Liver (tissue), 9 donors: ENCODE results near the gene FAM83D. TPM values are rescaled to one million over a fixed set of nuclear protein-coding genes. Genes with fewer than 3 reads are reported as not detected.

ENCODE experiments used
- DNase-seq: peaks from one replicate; pipeline ENCODE4 v3.0.0-alpha.2; 2017; ENCODE audit warnings: low spot score
- H3K27ac ChIP-seq, 2 donors: one replicate each; pipeline ENCODE4 v1.7.0; 2013; ENCODE audit warnings: inconsistent platforms in 2 of 2, low read length in 2 of 2, control low read depth in 1 of 2, low read depth in 1 of 2, mild to moderate bottlenecking in 1 of 2
- H3K27me3 ChIP-seq, 4 donors: one replicate each; pipeline versions ENCODE4 v1.6.1 to v1.7.0; 2013; ENCODE audit warnings: low read length in 3 of 4, inconsistent platforms in 1 of 4, mild to moderate bottlenecking in 1 of 4, moderate library complexity in 1 of 4; ENCODE audit not compliant: control insufficient read depth in 4 of 4, insufficient read depth in 4 of 4
- H3K36me3 ChIP-seq, 4 donors: one replicate each; pipeline versions ENCODE4 v1.6.1 to v1.7.0; 2013; ENCODE audit warnings: low read length in 3 of 4, mild to moderate bottlenecking in 3 of 4, low read depth in 1 of 4, moderate library complexity in 1 of 4; ENCODE audit not compliant: control insufficient read depth in 4 of 4, insufficient read depth in 3 of 4
- H3K4me1 ChIP-seq, 4 donors: one replicate each; pipeline versions ENCODE4 v1.6.1 to v1.7.0; 2013; ENCODE audit warnings: low read length in 3 of 4, mild to moderate bottlenecking in 3 of 4, moderate library complexity in 1 of 4; ENCODE audit not compliant: control insufficient read depth in 4 of 4, insufficient read depth in 4 of 4
- H3K4me3 ChIP-seq, 3 donors: one replicate each; pipeline versions ENCODE4 v1.6.1 to v1.7.0; 2013; ENCODE audit warnings: low read length in 3 of 3, control low read depth in 1 of 3, low read depth in 1 of 3, mild to moderate bottlenecking in 1 of 3
- H3K9ac ChIP-seq, 2 donors: one replicate each; pipeline ENCODE4 v1.7.0; 2013; ENCODE audit warnings: low read length in 2 of 2, mild to moderate bottlenecking in 2 of 2, moderate library complexity in 2 of 2, control low read depth in 1 of 2, low read depth in 1 of 2
- H3K9me3 ChIP-seq, 4 donors: one replicate each; pipeline versions ENCODE4 v1.6.1 to v1.7.0; 2013; ENCODE audit warnings: low read length in 3 of 4; ENCODE audit not compliant: control insufficient read depth in 4 of 4
- EGR1 ChIP-seq, 2 donors: IDR thresholded peaks; 2 replicates each; pipeline ENCODE4 v1.6.1; 2016 to 2018; ENCODE audit warnings: antibody characterized with exemption in 2 of 2, low read depth in 2 of 2
- FOXA1 ChIP-seq: IDR thresholded peaks from 2 replicates; pipeline ENCODE4 v1.6.1; 2016; ENCODE audit warnings: antibody characterized with exemption
- FOXA2 ChIP-seq: IDR thresholded peaks from 2 replicates; pipeline ENCODE4 v1.6.1; 2016; ENCODE audit warnings: antibody characterized with exemption
- GABPA ChIP-seq, 2 donors: IDR thresholded peaks in 1 of 2; conservative IDR thresholded peaks in 1 of 2; 2 replicates each; pipeline ENCODE4 v1.6.1; 2016; ENCODE audit warnings: antibody characterized with exemption in 2 of 2, mild to moderate bottlenecking in 1 of 2, moderate library complexity in 1 of 2
- HNF4A ChIP-seq, 2 donors: conservative IDR thresholded peaks; 2 replicates each; pipeline ENCODE4 v1.6.1; 2016; ENCODE audit warnings: antibody characterized with exemption in 2 of 2, mild to moderate bottlenecking in 2 of 2
- HNF4G ChIP-seq: IDR thresholded peaks from 2 replicates; pipeline ENCODE4 v1.6.1; 2016; ENCODE audit warnings: antibody characterized with exemption
- JUND ChIP-seq, 2 donors: IDR thresholded peaks; 2 replicates each; pipeline ENCODE4 v1.6.1; 2016; ENCODE audit warnings: antibody characterized with exemption in 2 of 2
- NR2F2 ChIP-seq: IDR thresholded peaks from 2 replicates; pipeline ENCODE4 v1.6.1; 2016; ENCODE audit warnings: antibody characterized with exemption
- RAD21 ChIP-seq, 2 donors: IDR thresholded peaks; 2 replicates each; pipeline ENCODE4 v1.6.1; 2016; ENCODE audit warnings: antibody characterized with exemption in 2 of 2, mild to moderate bottlenecking in 2 of 2
- RXRA ChIP-seq, 2 donors: IDR thresholded peaks; 2 replicates each; pipeline ENCODE4 v1.6.1; 2017 to 2018; ENCODE audit warnings: antibody characterized with exemption in 2 of 2, mild to moderate bottlenecking in 1 of 2
- SP1 ChIP-seq: IDR thresholded peaks from 2 replicates; pipeline ENCODE4 v1.6.1; 2018; ENCODE audit warnings: antibody characterized with exemption, mild to moderate bottlenecking
- TAF1 ChIP-seq: conservative IDR thresholded peaks from 2 replicates; pipeline ENCODE4 v1.6.1; 2016; ENCODE audit warnings: antibody characterized with exemption, mild to moderate bottlenecking
- YY1 ChIP-seq: IDR thresholded peaks from 2 replicates; pipeline ENCODE4 v1.6.1; 2016; ENCODE audit warnings: antibody characterized with exemption, mild to moderate bottlenecking
- WGBS: extraction: QIAGEN DNeasy Blood & Tissue Kit; methylation state at CpG from one replicate; pipeline ENCODE4 v1.1.7; 2013; 5-methylcytosine and 5-hydroxymethylcytosine counted together
- polyA plus RNA-seq, 2 donors: library from polyadenylated mRNA; stranded (reverse) in 1 of 2; unstranded in 1 of 2; fragments of 200-250 nt in 1 of 2; fragments of >200 nt in 1 of 2; fragmentation: Nextera tagmentation in 1 of 2; extraction: Ambion mirVana in 1 of 2; gene quantifications; one replicate each; pipeline versions ENCODE4 v1.2.1 to v1.2.3, GENCODE V29; 2013 to 2015
- total RNA-seq, 2 donors: library from RNA; depleted of rRNA; stranded (reverse); fragments of >200 nt; gene quantifications; one replicate each; pipeline ENCODE4 v1.2.3, GENCODE V29; 2014
- TF ChIP-seq, protein P1 (sequence below): IDR thresholded peaks from 2 replicates; pipeline ENCODE4 v1.6.1; 2016; ENCODE audit warnings: antibody characterized with exemption
- TF ChIP-seq, protein P2 (sequence below): IDR thresholded peaks from 2 replicates; pipeline ENCODE4 v1.6.1; 2016; ENCODE audit warnings: antibody characterized with exemption
- TF ChIP-seq, protein P3 (sequence below): IDR thresholded peaks from 2 replicates; pipeline ENCODE4 v1.6.1; 2016; ENCODE audit warnings: antibody characterized with exemption, mild to moderate bottlenecking
- TF ChIP-seq, protein P4 (sequence below): IDR thresholded peaks from 2 replicates; pipeline ENCODE4 v1.6.1; 2016; ENCODE audit warnings: antibody characterized with exemption
- TF ChIP-seq, protein P5 (sequence below): fragments of 150-350 bp; IDR thresholded peaks from 2 replicates; pipeline ENCODE4 v1.5.1; 2017; ENCODE audit warnings: improper control_type of control experiment, low read depth, low read length; ENCODE audit not compliant: missing input control
- donor health status: healthy.
- donor health status: healthy.
- donor health status: healthy.
- donor health status: healthy.
- donor health status: healthy.

Gene FAM83D
- total and polyA plus RNA-seq, 4 donors: 1.1 to 28.2 (median 2.7) TPM

DNA sequence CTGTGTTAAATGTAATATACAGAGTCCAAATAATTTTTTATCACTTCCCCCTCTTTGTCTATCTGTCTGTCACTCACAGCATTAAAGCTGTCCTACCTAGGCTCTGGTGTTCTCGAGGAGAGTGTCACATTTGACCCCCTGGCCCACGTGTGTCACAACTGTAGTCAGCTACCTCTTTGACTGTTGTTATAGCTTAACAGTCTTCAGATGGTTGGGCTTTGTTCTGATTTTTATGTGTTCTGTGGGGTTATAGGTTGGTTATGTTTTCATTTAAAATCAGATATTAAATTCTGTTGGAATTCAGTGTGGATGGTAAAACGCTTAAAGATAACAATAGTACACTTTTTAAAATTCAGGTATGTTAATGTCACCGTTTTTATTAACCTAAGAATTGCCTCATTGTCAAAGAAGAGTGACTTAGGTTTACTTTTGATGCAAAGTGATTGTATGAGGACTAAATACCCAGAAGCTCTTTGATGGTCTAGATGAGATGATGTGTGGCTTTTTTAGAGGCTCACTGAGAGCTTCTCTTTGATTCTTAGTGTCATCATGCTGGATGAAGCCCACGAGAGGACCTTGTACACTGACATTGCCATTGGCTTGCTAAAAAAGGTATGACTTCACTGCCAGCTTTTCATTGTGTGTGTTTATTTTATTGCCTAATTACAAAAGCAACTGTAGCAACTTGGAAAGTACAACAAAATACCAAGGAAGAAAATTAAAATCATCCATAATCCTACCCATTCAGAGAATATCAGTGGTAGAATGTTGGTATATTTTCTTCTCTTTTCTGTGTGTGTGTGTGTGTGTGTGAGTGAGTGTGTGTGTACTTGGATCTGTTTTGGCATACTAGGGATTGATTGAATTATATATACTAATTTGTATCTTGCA is 65.8 kb downstream of the FAM83D start:
- H3K27ac ChIP-seq: no peak overlapping the region
- H3K27me3 ChIP-seq: no peaks in the 10 kb centered on the region
- peaks cover 0 to 2% (median 0%) of the 10 kb centered on the region in 4 donors for H3K4me1 ChIP-seq
- H3K9ac ChIP-seq: no peak overlapping the region
- 63% methylated on average over 5 of the region's 5 CpGs for WGBS
- TF ChIP-seq HNF4A (conservative IDR thresholded peaks at IDR 0.05): peak in 1 of 2 donors; percentile 31
- TF ChIP-seq GABPA (IDR thresholded peaks at IDR 0.05 in 1 of 2, conservative IDR thresholded peaks at IDR 0.05 in 1 of 2): no peak
- TF ChIP-seq, protein P1, sequence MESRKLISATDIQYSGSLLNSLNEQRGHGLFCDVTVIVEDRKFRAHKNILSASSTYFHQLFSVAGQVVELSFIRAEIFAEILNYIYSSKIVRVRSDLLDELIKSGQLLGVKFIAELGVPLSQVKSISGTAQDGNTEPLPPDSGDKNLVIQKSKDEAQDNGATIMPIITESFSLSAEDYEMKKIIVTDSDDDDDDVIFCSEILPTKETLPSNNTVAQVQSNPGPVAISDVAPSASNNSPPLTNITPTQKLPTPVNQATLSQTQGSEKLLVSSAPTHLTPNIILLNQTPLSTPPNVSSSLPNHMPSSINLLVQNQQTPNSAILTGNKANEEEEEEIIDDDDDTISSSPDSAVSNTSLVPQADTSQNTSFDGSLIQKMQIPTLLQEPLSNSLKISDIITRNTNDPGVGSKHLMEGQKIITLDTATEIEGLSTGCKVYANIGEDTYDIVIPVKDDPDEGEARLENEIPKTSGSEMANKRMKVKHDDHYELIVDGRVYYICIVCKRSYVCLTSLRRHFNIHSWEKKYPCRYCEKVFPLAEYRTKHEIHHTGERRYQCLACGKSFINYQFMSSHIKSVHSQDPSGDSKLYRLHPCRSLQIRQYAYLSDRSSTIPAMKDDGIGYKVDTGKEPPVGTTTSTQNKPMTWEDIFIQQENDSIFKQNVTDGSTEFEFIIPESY: no peak
- TF ChIP-seq YY1: no peak
- no peak for TF ChIP-seq EGR1 (IDR thresholded peaks at IDR 0.05; ENCODE audit: low read depth in 2 of 2)
- TF ChIP-seq RAD21 (IDR thresholded peaks at IDR 0.05): no peak
- TF ChIP-seq, protein P2, sequence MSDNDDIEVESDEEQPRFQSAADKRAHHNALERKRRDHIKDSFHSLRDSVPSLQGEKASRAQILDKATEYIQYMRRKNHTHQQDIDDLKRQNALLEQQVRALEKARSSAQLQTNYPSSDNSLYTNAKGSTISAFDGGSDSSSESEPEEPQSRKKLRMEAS: no peak
- no peak for TF ChIP-seq FOXA1
- peaks cover 2 to 21% (median 15%) of the 10 kb centered on the region in 4 donors for H3K36me3 ChIP-seq
- H3K4me3 ChIP-seq: no peak overlapping the region
- no peak for DNase-seq
- no peaks in the 10 kb centered on the region for H3K9me3 ChIP-seq

DNA sequence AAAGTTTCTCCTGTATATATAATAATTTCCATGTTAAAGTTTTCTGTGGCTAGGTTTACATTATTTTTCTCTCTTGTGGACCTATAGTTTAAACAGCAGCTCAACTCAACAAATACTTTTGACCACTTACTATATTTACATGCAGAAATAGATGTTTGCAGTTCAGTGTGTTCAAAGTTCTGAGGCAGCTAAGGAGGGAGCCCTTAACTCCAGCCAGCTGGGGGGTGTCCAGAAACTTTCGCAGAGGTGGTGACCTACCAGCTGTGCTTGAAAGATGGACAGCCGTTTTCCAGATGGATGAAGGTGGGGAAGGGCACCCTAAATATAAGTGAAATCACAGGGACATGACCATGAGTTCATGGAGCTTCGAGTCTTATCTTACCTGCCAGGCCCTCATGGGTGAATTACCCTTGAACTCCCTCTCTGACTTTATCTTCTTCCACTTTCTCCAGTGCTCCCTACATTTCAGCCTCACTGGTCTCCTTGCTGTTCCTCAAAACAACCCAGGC is 69.4 kb downstream of the FAM83D start:
- peaks cover 0 to 33% (median 20%) of the 10 kb centered on the region in 4 donors for H3K36me3 ChIP-seq
- 58% methylated on average over 3 of the region's 3 CpGs for WGBS
- H3K9ac ChIP-seq: no peak overlapping the region
- TF ChIP-seq HNF4A (conservative IDR thresholded peaks at IDR 0.05) (no peak), TAF1 (no peak), EGR1 (IDR thresholded peaks at IDR 0.05; ENCODE audit: low read depth in 2 of 2) (no peak), RAD21 (IDR thresholded peaks at IDR 0.05) (no peak), FOXA2 (no peak), GABPA (IDR thresholded peaks at IDR 0.05 in 1 of 2, conservative IDR thresholded peaks at IDR 0.05 in 1 of 2) (no peak), FOXA1 (no peak), NR2F2 (no peak), YY1 (no peak), JUND (IDR thresholded peaks at IDR 0.05) (no peak), RXRA (IDR thresholded peaks at IDR 0.05) (no peak), HNF4G (no peak), SP1 (no peak)
- TF ChIP-seq, protein P1: no peak
- TF ChIP-seq, protein P3, sequence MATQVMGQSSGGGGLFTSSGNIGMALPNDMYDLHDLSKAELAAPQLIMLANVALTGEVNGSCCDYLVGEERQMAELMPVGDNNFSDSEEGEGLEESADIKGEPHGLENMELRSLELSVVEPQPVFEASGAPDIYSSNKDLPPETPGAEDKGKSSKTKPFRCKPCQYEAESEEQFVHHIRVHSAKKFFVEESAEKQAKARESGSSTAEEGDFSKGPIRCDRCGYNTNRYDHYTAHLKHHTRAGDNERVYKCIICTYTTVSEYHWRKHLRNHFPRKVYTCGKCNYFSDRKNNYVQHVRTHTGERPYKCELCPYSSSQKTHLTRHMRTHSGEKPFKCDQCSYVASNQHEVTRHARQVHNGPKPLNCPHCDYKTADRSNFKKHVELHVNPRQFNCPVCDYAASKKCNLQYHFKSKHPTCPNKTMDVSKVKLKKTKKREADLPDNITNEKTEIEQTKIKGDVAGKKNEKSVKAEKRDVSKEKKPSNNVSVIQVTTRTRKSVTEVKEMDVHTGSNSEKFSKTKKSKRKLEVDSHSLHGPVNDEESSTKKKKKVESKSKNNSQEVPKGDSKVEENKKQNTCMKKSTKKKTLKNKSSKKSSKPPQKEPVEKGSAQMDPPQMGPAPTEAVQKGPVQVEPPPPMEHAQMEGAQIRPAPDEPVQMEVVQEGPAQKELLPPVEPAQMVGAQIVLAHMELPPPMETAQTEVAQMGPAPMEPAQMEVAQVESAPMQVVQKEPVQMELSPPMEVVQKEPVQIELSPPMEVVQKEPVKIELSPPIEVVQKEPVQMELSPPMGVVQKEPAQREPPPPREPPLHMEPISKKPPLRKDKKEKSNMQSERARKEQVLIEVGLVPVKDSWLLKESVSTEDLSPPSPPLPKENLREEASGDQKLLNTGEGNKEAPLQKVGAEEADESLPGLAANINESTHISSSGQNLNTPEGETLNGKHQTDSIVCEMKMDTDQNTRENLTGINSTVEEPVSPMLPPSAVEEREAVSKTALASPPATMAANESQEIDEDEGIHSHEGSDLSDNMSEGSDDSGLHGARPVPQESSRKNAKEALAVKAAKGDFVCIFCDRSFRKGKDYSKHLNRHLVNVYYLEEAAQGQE: no peak
- TF ChIP-seq, protein P4, sequence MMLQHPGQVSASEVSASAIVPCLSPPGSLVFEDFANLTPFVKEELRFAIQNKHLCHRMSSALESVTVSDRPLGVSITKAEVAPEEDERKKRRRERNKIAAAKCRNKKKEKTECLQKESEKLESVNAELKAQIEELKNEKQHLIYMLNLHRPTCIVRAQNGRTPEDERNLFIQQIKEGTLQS: no peak
- TF ChIP-seq, protein P5, sequence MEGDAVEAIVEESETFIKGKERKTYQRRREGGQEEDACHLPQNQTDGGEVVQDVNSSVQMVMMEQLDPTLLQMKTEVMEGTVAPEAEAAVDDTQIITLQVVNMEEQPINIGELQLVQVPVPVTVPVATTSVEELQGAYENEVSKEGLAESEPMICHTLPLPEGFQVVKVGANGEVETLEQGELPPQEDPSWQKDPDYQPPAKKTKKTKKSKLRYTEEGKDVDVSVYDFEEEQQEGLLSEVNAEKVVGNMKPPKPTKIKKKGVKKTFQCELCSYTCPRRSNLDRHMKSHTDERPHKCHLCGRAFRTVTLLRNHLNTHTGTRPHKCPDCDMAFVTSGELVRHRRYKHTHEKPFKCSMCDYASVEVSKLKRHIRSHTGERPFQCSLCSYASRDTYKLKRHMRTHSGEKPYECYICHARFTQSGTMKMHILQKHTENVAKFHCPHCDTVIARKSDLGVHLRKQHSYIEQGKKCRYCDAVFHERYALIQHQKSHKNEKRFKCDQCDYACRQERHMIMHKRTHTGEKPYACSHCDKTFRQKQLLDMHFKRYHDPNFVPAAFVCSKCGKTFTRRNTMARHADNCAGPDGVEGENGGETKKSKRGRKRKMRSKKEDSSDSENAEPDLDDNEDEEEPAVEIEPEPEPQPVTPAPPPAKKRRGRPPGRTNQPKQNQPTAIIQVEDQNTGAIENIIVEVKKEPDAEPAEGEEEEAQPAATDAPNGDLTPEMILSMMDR: no peak
- TF ChIP-seq, protein P2: no peak
- peaks cover 0 to 2% (median 0%) of the 10 kb centered on the region in 4 donors for H3K4me1 ChIP-seq
- no peak overlapping the region for H3K27ac ChIP-seq
- H3K27me3 ChIP-seq: no peaks in the 10 kb centered on the region
- H3K9me3 ChIP-seq: no peaks in the 10 kb centered on the region
- DNase-seq: no peak
- H3K4me3 ChIP-seq: no peak overlapping the region
